GM12874 (cell line): Measurements from ENCODE around the gene DLL4.

Source experiments
- CTCF ChIP-seq: IDR thresholded peaks from 2 replicates; pipeline ENCODE4 v1.5.1; 2011; ENCODE audit warnings: low read depth, mild to moderate bottlenecking, control low read depth, low read length, moderate library complexity; ENCODE audit not compliant: insufficient read depth

DLL4 gene

GRCh38 chr15:40941528-40942336, 12.6 kb downstream of the DLL4 start:
- TF ChIP-seq CTCF: peak; percentile 70

GRCh38 chr15:40942337-40942854, 13.3 kb downstream of the DLL4 start:
- TF ChIP-seq CTCF: no peak

GRCh38 chr15:40942878-40943277, 13.7 kb downstream of the DLL4 start:
- no peak for TF ChIP-seq CTCF

GRCh38 chr15:40943764-40944365, 14.7 kb downstream of the DLL4 start:
- no peak for TF ChIP-seq CTCF

GRCh38 chr15:40944510-40945296, 15.6 kb downstream of the DLL4 start:
- no peak for TF ChIP-seq CTCF

- no peak for TF ChIP-seq CTCF
Observed at GRCh38 chr15:40948706-40949473, 19.8 kb downstream of the DLL4 start.
